ENCODE data around the gene CWC27.

CWC27 gene

DNA sequence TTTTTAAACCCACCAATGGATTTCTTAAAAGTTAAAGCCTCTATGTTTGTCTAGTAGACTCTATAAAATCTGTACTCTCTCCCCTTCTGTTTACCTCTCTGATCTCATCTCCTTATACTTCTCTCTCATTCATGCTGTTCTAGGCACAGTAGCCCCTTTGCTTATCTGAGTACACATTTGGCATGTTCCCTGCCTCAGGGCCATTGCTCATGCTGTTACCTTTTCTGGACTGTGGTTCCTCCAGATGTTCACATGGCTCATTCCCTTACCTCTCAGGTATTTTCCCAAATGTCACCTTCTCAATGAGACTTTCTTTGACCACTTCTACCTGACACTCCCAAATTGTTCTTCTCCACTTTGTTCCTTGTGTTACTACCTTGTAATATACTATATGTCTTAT, 176.1 kb downstream of the CWC27 start:
- no peak overlapping the region for H3K4me3 ChIP-seq (ENCODE audit: low read length)
- TF ChIP-seq CTCF (IDR thresholded peaks at IDR 0.05; ENCODE audit: insufficient read depth, low read depth, low read length, missing control alignments) = no peak
- DNase-seq (ENCODE audit: low read depth) = peak; percentile 51

GRCh38 chr5:64947031-64947430, 178.3 kb downstream of the CWC27 start:
- peak; percentile 53 for DNase-seq (ENCODE audit: low read depth)
- no peak for TF ChIP-seq CTCF (IDR thresholded peaks at IDR 0.05; ENCODE audit: insufficient read depth, low read depth, low read length, missing control alignments)
- H3K4me3 ChIP-seq (ENCODE audit: low read length) = no peak overlapping the region

- DNase-seq (ENCODE audit: low read depth) = no peak
- H3K4me3 ChIP-seq (ENCODE audit: low read length) = no peak overlapping the region
- no peak for TF ChIP-seq CTCF (IDR thresholded peaks at IDR 0.05; ENCODE audit: insufficient read depth, low read depth, low read length, missing control alignments)
Observed at GRCh38 chr5:64947801-64948200, 179.1 kb downstream of the CWC27 start.

GRCh38 chr5:64949331-64949730, 180.6 kb downstream of the CWC27 start:
- TF ChIP-seq CTCF (IDR thresholded peaks at IDR 0.05; ENCODE audit: insufficient read depth, low read depth, low read length, missing control alignments) = no peak
- H3K4me3 ChIP-seq (ENCODE audit: low read length) = no peak overlapping the region
- DNase-seq (ENCODE audit: low read depth) = no peak

DNA sequence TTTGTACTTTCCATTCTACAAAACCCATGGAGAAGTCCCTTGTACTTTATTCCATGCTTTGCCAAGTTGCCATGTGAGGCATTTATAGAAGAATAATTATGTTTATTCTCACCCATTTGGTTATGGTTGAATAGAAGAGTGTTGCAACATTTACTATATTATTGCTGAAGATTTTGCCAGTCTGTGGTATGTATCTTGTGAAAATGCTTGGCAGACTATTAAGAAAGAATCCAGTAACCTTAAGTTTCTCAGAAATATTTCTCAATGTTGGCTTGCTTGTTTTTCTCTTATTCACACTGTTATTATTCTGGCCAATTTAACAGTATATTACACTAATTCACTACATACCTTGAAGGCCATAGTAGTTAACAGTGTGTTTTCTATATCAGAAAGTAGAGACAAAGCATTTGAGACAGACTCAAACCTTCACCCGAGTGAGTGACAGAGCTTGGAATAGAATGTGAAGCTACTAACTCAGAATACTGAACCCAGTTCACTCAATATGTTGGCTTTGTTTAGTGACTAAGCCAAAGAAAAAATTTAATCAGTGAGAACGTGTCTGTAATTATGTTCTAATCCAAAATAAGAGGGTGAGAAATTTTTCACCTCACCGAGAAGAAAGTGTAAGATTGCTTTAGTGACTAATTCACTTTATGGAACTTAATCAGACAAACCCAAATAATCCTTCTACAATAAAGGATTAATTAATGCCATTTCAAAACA, 184.4 kb downstream of the CWC27 start:
- no peak for TF ChIP-seq CTCF (IDR thresholded peaks at IDR 0.05; ENCODE audit: insufficient read depth, low read depth, low read length, missing control alignments)
- DNase-seq (ENCODE audit: low read depth) = no peak
- no peak overlapping the region for H3K4me3 ChIP-seq (ENCODE audit: low read length)

DNA sequence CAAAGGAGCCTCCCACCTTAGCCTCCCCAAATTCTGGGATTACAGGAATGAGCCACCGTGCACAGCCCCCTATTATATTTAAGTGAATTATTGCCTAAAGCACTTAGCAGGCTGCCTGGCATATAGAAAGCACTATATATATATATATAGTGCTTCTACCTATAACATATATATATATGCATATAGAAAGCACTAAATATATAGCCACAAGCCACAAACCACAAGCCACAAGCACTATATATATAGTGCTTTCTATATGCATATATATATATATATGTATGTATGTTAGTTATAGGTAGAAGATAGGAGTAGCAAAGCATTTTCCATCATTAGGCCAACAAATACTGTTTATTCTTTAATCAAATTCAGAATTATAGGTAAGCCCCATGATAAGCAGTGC, 185.8 kb downstream of the CWC27 start:
- H3K4me3 ChIP-seq (ENCODE audit: low read length) = no peak overlapping the region
- TF ChIP-seq CTCF (IDR thresholded peaks at IDR 0.05; ENCODE audit: insufficient read depth, low read depth, low read length, missing control alignments) = no peak
- no peak for DNase-seq (ENCODE audit: low read depth)

GRCh38 chr5:64958757-64959391, 190.1 kb downstream of the CWC27 start:
- H3K4me3 ChIP-seq (ENCODE audit: low read length) = no peak overlapping the region
- TF ChIP-seq CTCF (IDR thresholded peaks at IDR 0.05; ENCODE audit: insufficient read depth, low read depth, low read length, missing control alignments) = peak; percentile 15
- peak; percentile 34 for DNase-seq (ENCODE audit: low read depth)

Measured in epithelial cell of esophagus (primary cell).